ENCODE results near the gene POTEI. TPM values are rescaled to one million over a fixed set of nuclear protein-coding genes. Genes with fewer than 3 reads are reported as not detected.

Gene POTEI
- not detected in 2 replicates for total RNA-seq

DNA sequence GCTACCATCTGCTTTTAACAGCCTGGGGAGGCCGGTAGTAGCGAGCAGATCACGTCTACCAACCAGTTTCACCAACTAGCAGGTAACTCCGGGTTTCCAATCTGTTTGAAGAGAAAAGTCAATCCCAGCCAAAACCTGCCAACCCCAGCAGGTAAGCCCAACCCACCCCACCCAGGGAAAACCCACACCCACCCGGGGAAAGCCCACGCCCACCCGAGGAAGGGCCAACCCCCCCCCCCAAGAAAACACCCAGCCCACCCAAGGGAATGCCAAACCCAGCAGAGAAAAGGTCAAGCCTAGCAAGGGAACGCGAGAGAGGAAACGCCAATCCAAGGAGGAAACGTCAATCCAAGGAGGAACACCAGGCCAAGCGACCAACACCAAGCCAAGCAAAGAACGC lies at the start of gene POTEI:
TSS of gene POTEI (minus strand) at position 101 of the 400 bp plus-strand sequence. CDS start at position 8, 93 bp downstream.

DNA sequence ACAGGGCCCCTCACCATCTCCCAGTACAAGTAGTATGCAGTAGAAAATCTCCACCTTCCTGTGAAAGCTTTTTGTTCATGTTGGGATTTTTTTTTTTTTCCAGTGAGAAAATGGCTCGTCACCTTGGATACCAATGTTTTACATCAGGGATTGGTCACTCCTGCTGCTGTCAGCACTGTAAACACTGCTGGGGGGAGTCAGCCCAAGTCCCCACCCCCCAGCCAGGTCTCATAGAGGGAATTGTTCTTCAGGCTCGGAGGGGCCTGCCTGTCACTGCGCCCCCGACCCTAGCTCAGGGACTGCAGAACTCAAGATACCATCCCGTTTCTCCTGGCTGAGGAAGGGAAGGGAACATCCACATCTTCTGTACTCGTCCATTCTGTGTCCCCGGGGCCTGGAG lies 11.9 kb upstream of the POTEI start, which contains the start of gene CFC1B:
TSS of gene CFC1B (plus strand) at position 231 of the 400 bp plus-strand sequence. CDS start 263 bp downstream, outside the sequence.

Other genes with a start within 250 kb of the POTEI start
- 70.7 and 98.1 TPM in 2 replicates for gene IMP4, start 166.4 kb downstream of the POTEI start, total RNA-seq
- 9.5 and 17.5 TPM in 2 replicates for gene PTPN18, start 153.3 kb downstream of the POTEI start, total RNA-seq
- not detected in 2 replicates for gene CFC1B, start 11.9 kb upstream of the POTEI start, total RNA-seq
- not detected in 2 replicates for gene CFC1, start 90.2 kb upstream of the POTEI start, total RNA-seq
- not detected in 2 replicates for gene POTEJ, start 102.1 kb upstream of the POTEI start, total RNA-seq
- not detected in 2 replicates for gene GPR148, start 219.7 kb upstream of the POTEI start, total RNA-seq
- not detected in 2 replicates for gene AMER3, start 246.2 kb upstream of the POTEI start, total RNA-seq